ENCODE results near the gene COPRS. TPM values are rescaled to one million over a fixed set of nuclear protein-coding genes. Genes with fewer than 3 reads are reported as not detected.

Gene COPRS
- total RNA-seq, 4 donors from 2014 or later = 72.1 to 117 (median 83.1) TPM

DNA sequence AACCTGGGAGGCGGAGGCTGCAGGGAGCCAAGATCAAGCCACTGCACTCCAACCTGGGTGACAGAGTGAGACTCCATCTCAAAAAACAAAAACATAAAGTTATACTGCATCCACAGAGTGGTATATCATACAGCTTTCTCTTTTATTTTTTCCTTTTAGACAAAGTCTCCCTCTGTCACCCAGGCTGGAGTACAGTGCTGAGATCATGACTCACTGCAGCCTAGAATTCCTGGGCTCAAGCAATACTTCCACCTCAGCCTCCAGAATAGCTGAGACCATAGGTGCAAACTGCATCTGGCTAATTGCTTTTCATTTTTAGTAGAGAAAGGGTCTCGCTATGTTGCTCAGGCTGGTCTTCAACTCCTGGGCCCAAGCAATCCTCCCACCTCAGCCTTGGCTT, 10.0 kb upstream of the COPRS start:
- Histone ChIP-seq H3K36me3 (peaks cover 7 to 100% (median 21%) of the 10 kb centered on the region in 3 donors), H3K4me3 (no peak overlapping the region)
- TF ChIP-seq, protein P1, sequence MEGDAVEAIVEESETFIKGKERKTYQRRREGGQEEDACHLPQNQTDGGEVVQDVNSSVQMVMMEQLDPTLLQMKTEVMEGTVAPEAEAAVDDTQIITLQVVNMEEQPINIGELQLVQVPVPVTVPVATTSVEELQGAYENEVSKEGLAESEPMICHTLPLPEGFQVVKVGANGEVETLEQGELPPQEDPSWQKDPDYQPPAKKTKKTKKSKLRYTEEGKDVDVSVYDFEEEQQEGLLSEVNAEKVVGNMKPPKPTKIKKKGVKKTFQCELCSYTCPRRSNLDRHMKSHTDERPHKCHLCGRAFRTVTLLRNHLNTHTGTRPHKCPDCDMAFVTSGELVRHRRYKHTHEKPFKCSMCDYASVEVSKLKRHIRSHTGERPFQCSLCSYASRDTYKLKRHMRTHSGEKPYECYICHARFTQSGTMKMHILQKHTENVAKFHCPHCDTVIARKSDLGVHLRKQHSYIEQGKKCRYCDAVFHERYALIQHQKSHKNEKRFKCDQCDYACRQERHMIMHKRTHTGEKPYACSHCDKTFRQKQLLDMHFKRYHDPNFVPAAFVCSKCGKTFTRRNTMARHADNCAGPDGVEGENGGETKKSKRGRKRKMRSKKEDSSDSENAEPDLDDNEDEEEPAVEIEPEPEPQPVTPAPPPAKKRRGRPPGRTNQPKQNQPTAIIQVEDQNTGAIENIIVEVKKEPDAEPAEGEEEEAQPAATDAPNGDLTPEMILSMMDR (IDR thresholded peaks at IDR 0.05) = no peak
- no peak for TF ChIP-seq POLR2A (IDR thresholded peaks at IDR 0.05)
- no peak for TF ChIP-seq EP300 (IDR thresholded peaks at IDR 0.05)

DNA sequence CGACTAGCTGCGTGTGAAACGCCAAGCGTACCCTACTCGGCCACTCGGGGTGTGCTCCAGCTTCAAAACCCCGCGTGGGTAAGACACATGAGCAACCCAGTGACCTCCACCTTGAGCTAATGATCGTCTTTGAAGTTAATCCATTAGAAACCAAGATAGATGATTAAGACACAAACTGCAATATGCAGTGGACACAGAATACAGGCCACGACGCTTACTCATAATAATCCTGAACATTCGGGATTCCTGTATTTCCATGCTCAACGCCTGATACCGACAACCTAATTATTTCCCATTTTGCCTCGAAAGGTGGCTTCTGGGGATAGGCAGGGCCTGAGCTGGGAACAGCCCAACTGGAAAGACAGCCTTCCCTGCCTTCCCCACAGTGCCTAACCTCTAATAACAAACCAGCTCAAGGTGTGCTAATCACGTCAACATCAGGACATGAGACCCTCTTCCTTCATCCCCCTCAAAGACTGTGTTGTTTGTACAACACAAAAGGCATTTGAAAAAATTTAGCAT, 504 bp upstream of the COPRS start:
- H3K9me3 ChIP-seq = no peaks in the 10 kb centered on the region
- peaks cover 0 to 58% (median 0%) of the 10 kb centered on the region in 3 donors for H3K36me3 ChIP-seq
- peak overlapping the region in 1 of 4 donors; percentile 95 for H3K27ac ChIP-seq
- TF ChIP-seq EP300 (IDR thresholded peaks at IDR 0.05) (no peak), POLR2A (IDR thresholded peaks at IDR 0.05) (no peak)
- TF ChIP-seq, protein P1 (IDR thresholded peaks at IDR 0.05) = no peak
- H3K4me1 ChIP-seq = peaks cover 0 to 24% (median 10%) of the 10 kb centered on the region in 4 donors
- WGBS, 2 donors = 18 to 29% methylated on average over 10 to 16 of the region's 16 CpGs
- H3K27me3 ChIP-seq = no peaks in the 10 kb centered on the region
- no peak for DNase-seq (ENCODE audit: low spot score in 2 of 2)
- H3K4me3 ChIP-seq = peak overlapping the region; percentile 25 to 94 (median 52)

More for the DNA sequence above, 10.0 kb upstream of the COPRS start:
- Histone ChIP-seq H3K4me1 (no peaks in the 10 kb centered on the region), H3K27ac (no peak overlapping the region), H3K27me3 (no peaks in the 10 kb centered on the region), H3K9me3 (no peaks in the 10 kb centered on the region)
- 95 to 96% methylated on average over 2 of the region's 2 CpGs for WGBS, 2 donors
- no peak for DNase-seq (ENCODE audit: low spot score in 2 of 2)

DNA sequence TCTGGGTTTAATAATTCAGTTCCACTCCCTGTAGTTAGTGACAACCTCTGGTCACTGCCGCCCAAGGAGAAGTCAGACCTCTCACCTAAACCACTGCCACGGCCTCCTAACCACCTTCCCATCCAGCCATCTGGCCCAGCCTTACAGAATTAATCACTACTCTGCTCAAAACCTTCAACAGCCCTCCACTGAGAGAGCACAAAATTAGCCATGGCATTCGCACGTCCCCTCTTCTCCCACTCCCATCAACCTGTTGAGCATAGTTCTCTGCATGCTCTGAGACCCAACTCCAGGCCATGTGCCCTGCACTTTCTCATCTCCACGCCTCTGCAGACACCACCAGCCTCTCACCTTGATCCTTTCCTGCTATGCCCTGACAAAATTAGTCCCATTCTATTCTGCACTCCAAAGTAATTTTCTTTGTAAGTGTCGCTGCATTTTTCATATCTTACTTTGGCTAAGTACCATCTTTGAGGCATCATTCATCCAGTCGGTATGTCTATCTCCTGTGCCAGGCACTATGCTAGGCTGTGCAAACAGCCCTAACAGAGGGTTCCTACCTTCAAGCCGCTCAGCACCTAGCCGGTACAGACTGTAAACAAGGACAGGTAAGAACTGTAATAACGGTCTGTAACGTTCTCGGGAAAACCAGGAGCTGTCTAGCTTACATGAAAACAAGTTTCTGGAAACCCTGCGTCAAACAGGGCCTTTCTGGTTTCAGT, 963 bp downstream of the COPRS start:
- peaks cover 0 to 52% (median 0%) of the 10 kb centered on the region in 3 donors for H3K36me3 ChIP-seq
- peak overlapping the region; percentile 68 to 95 (median 82) for H3K27ac ChIP-seq
- H3K9me3 ChIP-seq = no peaks in the 10 kb centered on the region
- DNase-seq (ENCODE audit: low spot score in 2 of 2) = no peak
- peak overlapping the region; percentile 60 to 94 (median 68) for H3K4me3 ChIP-seq
- no peaks in the 10 kb centered on the region for H3K27me3 ChIP-seq
- TF ChIP-seq, protein P1 (IDR thresholded peaks at IDR 0.05) = no peak
- TF ChIP-seq EP300 (IDR thresholded peaks at IDR 0.05) (no peak), POLR2A (IDR thresholded peaks at IDR 0.05) (no peak)
- peaks cover 0 to 24% (median 10%) of the 10 kb centered on the region in 4 donors for H3K4me1 ChIP-seq
- WGBS, 2 donors = 26 to 29% methylated on average over 13 of the region's 13 CpGs

DNA sequence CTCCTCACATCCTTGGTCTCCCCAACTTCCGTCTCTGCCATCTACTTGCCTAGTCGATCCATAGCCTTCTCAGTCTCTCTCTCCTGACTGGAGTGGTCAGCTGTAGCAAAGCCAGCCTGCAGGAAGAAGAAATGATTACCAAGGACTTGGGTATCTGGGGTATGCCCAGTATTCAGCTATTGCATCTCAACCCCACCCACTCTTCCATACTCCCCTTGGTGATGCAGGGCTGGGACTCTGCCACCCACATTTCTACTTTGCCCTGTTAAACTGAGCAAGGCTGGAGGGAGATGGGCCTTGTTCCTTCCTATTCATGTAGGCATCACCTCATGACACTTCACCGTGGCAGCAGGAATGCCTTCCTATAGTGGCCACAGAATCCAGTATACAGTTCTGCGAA, 2.3 kb downstream of the COPRS start:
- Histone ChIP-seq H3K4me1 (peaks cover 0 to 24% (median 10%) of the 10 kb centered on the region in 4 donors), H3K4me3 (no peak overlapping the region), H3K27ac (no peak overlapping the region), H3K36me3 (peaks cover 0 to 52% (median 0%) of the 10 kb centered on the region in 3 donors), H3K27me3 (no peaks in the 10 kb centered on the region), H3K9me3 (no peaks in the 10 kb centered on the region)
- DNase-seq (ENCODE audit: low spot score in 2 of 2) = no peak
- TF ChIP-seq POLR2A (IDR thresholded peaks at IDR 0.05) (no peak), EP300 (IDR thresholded peaks at IDR 0.05) (no peak)
- TF ChIP-seq, protein P1 (IDR thresholded peaks at IDR 0.05) = no peak
- 90 to 94% methylated on average over 4 of the region's 4 CpGs for WGBS, 2 donors

DNA sequence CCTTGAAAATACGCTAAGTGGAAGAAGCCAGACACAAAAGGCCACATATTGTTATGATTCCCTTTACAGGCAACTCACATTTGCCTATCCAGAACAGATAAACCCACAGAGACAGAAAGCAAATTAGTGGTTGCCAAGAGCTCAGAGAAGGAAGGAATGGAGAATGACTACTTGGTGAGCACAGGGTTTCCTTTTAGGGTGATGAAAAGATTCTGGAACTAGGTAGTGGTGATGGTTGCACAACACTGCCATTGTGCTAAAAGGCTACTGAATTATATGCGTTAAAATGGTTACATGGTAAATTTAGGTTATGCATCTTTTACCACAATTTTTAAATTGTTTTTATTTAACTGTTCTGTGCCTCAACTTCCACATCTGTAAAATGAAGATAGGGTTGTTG, 4.4 kb downstream of the COPRS start:
- H3K9me3 ChIP-seq = no peaks in the 10 kb centered on the region
- H3K4me1 ChIP-seq = peaks cover 0 to 21% (median 10%) of the 10 kb centered on the region in 4 donors
- peaks cover 0 to 56% (median 0%) of the 10 kb centered on the region in 3 donors for H3K36me3 ChIP-seq
- TF ChIP-seq, protein P1 (IDR thresholded peaks at IDR 0.05) = no peak
- no peak for TF ChIP-seq EP300 (IDR thresholded peaks at IDR 0.05)
- TF ChIP-seq POLR2A (IDR thresholded peaks at IDR 0.05) = no peak
- H3K27me3 ChIP-seq = no peaks in the 10 kb centered on the region
- WGBS, 2 donors = 89 to 95% methylated on average over 2 of the region's 2 CpGs
- no peak overlapping the region for H3K4me3 ChIP-seq
- no peak for DNase-seq (ENCODE audit: low spot score in 2 of 2)
- no peak overlapping the region for H3K27ac ChIP-seq
